Vagina (tissue), 2 donors: ENCODE measurements around the gene DNAI2. TPM values are rescaled to one million over a fixed set of nuclear protein-coding genes. Genes with fewer than 3 reads are reported as not detected.

ENCODE experiments used
- DNase-seq, 2 donors: peaks; one replicate each; pipeline ENCODE4 v3.0.0-alpha.2; 2017; ENCODE audit errors: extremely low spot score in 2 of 2
- H3K27ac ChIP-seq: fragments of 200-600 bp; sonication (generic); one replicate; pipeline ENCODE4 v1.5.1; 2019
- H3K27me3 ChIP-seq: fragments of 200-600 bp; sonication (generic); one replicate; pipeline ENCODE4 v1.5.1; 2019
- H3K36me3 ChIP-seq, 2 donors: fragments of 200-600 bp; sonication (generic); one replicate each; pipeline ENCODE4 v1.5.1; 2017 to 2019
- H3K4me1 ChIP-seq: fragments of 200-600 bp; sonication (generic); one replicate; pipeline ENCODE4 v1.5.1; 2019
- H3K4me3 ChIP-seq, 2 donors: fragments of 200-600 bp; sonication (generic); 1 replicate in 1 of 2; 2 replicates in 1 of 2; pipeline ENCODE4 v1.5.1; 2016 to 2019
- H3K9me3 ChIP-seq: fragments of 200-600 bp; sonication (generic); one replicate; pipeline ENCODE4 v1.5.1; 2019
- POLR2A ChIP-seq, 2 donors: fragments of 450-650 bp; IDR thresholded peaks; one replicate each; pipeline ENCODE4 v1.6.1; 2017; ENCODE audit warnings: antibody characterized with exemption in 2 of 2, mild to moderate bottlenecking in 2 of 2, moderate library complexity in 2 of 2
- POLR2AphosphoS5 ChIP-seq, 2 donors: sonication (generic); formaldehyde crosslinking; IDR thresholded peaks; one replicate each; pipeline ENCODE4 v1.9.0; 2017; ENCODE audit warnings: antibody characterized with exemption in 2 of 2, mild to moderate bottlenecking in 2 of 2, low read depth in 1 of 2; ENCODE audit not compliant: insufficient read depth in 1 of 2
- intact Hi-C: fragments of 100-400 bp; cut with DNase I; formaldehyde crosslinking; loops from one replicate; pipeline ENCODE4 v1.15.1; 2023
- total RNA-seq: library from RNA; depleted of rRNA; stranded (reverse); fragments of >200 nt; gene quantifications from one replicate; pipeline ENCODE4 v1.2.3, GENCODE V29; 2016
- TF ChIP-seq, protein P1 (sequence below), 3 experiments: fragments of 450-650 bp in 2 of 3; fragments of 200-600 bp in 1 of 3; sonication (generic) in 1 of 3; IDR thresholded peaks; one replicate each; pipeline ENCODE4 v1.5.1; 2017 to 2019; ENCODE audit warnings: antibody characterized with exemption in 3 of 3, mild to moderate bottlenecking in 2 of 3, moderate library complexity in 2 of 3

Gene DNAI2
- total RNA-seq, 1 donor from 2014 or later = not detected

DNA sequence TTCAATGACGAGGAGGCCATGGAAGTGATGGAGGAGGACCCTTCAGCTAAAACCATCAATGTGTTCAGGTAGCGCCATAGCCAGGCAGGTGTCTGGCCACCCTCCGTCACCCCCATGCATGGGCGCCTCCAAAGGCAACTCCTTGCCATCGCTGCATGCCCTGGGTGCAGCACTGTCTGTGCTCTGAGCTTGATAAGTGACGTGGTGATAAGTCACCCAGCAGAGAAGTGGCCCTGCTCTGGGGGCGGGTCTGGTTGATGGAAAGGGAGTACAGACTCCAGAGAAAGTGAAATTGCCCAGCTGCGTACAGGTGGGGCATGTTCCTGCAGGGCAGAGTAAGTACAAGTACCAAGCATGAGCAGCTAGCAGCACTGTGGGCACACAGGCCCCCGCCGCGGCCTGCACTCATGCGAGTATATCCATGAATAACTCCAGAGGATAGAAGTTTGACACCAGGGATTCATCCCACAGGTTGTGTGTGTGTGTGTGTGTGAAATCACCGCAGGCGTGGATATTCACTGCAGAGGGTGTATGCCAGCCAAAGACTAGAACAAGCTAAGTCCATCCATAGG lies 13.1 kb downstream of the DNAI2 start:
- Histone ChIP-seq H3K4me1 (no peaks in the 10 kb centered on the region), H3K9me3 (no peaks in the 10 kb centered on the region), H3K27ac (no peak overlapping the region), H3K36me3 (no peaks in the 10 kb centered on the region), H3K4me3 (no peak overlapping the region), H3K27me3 (no peaks in the 10 kb centered on the region)
- TF ChIP-seq POLR2A (IDR thresholded peaks at IDR 0.05) = no peak
- no peak for TF ChIP-seq POLR2AphosphoS5 (IDR thresholded peaks at IDR 0.05; ENCODE audit: insufficient read depth in 1 of 2, low read depth in 1 of 2)
- TF ChIP-seq, protein P1, sequence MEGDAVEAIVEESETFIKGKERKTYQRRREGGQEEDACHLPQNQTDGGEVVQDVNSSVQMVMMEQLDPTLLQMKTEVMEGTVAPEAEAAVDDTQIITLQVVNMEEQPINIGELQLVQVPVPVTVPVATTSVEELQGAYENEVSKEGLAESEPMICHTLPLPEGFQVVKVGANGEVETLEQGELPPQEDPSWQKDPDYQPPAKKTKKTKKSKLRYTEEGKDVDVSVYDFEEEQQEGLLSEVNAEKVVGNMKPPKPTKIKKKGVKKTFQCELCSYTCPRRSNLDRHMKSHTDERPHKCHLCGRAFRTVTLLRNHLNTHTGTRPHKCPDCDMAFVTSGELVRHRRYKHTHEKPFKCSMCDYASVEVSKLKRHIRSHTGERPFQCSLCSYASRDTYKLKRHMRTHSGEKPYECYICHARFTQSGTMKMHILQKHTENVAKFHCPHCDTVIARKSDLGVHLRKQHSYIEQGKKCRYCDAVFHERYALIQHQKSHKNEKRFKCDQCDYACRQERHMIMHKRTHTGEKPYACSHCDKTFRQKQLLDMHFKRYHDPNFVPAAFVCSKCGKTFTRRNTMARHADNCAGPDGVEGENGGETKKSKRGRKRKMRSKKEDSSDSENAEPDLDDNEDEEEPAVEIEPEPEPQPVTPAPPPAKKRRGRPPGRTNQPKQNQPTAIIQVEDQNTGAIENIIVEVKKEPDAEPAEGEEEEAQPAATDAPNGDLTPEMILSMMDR (IDR thresholded peaks at IDR 0.05) = no peak
- DNase-seq = no peak
- intact Hi-C loops = loop anchor here (5.0 kb wide), 1 partner anchor 75 kb away; the partner anchor contains the start of gene TTYH2

DNA sequence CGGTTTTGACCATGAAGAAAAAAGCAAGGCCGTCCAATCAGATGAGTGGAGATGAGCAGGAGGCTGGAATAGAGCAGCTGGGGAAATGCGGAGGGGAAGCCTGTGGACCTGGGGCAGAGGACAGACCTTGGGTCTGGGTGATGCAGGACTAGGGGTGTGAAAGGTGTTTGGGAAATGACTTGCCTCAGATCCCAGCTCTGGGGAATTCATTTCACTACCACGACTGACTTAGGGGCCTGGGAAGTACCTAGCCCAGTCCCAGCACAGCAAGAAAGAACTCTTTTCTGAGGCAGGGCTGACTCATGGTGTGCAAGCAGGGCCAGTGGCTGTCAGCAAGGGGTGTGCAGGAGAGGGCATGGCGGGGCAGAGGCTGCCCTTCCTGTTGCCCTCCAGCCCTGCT lies 14.8 kb downstream of the DNAI2 start:
- no peak for TF ChIP-seq POLR2A (IDR thresholded peaks at IDR 0.05)
- TF ChIP-seq, protein P1 (IDR thresholded peaks at IDR 0.05) = no peak
- no peak for TF ChIP-seq POLR2AphosphoS5 (IDR thresholded peaks at IDR 0.05; ENCODE audit: insufficient read depth in 1 of 2, low read depth in 1 of 2)
- no peaks in the 10 kb centered on the region for H3K4me1 ChIP-seq
- no peaks in the 10 kb centered on the region for H3K27me3 ChIP-seq
- no peak overlapping the region for H3K27ac ChIP-seq
- no peak for DNase-seq
- H3K36me3 ChIP-seq = no peaks in the 10 kb centered on the region
- H3K4me3 ChIP-seq = no peak overlapping the region
- no peaks in the 10 kb centered on the region for H3K9me3 ChIP-seq
- intact Hi-C loops = loop anchor here (5.0 kb wide), 1 partner anchor 76 kb away; the partner anchor contains the start of gene TTYH2

DNA sequence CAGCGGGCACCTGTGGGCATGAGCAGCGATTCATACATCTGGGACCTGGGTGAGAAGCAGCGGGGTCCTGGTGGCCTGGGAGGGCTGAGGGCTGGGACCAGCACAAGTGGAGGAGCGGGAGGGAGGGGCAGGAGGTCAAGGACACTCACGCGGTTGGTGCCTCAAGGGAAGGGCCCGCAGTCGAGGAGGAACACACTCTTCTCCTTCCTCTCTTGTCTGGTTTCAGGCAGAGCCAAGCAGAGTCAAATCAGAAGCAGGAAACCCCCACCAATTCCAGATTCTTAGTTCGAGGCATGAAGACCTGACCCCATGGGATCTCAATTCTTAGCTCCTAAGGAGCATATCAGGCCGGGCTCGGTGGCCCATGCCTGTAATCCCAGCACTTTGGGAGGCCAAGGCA lies 15.7 kb downstream of the DNAI2 start:
- DNase-seq = no peak
- no peaks in the 10 kb centered on the region for H3K9me3 ChIP-seq
- H3K4me3 ChIP-seq = no peak overlapping the region
- no peak overlapping the region for H3K27ac ChIP-seq
- H3K27me3 ChIP-seq = no peaks in the 10 kb centered on the region
- intact Hi-C loops = loop anchor here (5.0 kb wide), 1 partner anchor 77 kb away; the partner anchor contains the start of gene TTYH2
- TF ChIP-seq, protein P1 (IDR thresholded peaks at IDR 0.05) = no peak
- TF ChIP-seq POLR2AphosphoS5 (IDR thresholded peaks at IDR 0.05; ENCODE audit: insufficient read depth in 1 of 2, low read depth in 1 of 2) (no peak), POLR2A (IDR thresholded peaks at IDR 0.05) (no peak)
- no peaks in the 10 kb centered on the region for H3K4me1 ChIP-seq
- no peaks in the 10 kb centered on the region for H3K36me3 ChIP-seq

DNA sequence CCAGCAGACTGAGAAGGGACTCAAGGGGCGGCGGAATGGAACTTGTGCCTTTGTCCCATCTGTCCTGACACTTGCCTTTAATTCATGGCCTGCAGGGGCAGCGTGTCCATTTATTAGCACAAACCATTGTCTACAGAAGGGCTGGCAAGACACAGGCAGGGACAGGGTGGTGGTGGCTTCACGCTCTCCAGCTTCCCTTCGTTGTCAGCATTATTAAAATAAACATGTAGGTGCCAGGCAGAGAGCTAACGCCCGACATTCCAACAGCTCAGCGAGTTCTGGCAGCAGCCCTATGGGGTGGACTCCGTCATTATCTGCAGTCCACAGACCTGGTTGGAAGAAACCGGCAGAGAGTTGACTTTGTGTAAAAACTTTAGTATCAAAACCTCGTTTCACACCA lies 16.3 kb downstream of the DNAI2 start:
- no peak for DNase-seq
- H3K4me1 ChIP-seq = no peaks in the 10 kb centered on the region
- no peak overlapping the region for H3K4me3 ChIP-seq
- H3K27me3 ChIP-seq = no peaks in the 10 kb centered on the region
- TF ChIP-seq POLR2AphosphoS5 (IDR thresholded peaks at IDR 0.05; ENCODE audit: insufficient read depth in 1 of 2, low read depth in 1 of 2) (no peak), POLR2A (IDR thresholded peaks at IDR 0.05) (no peak)
- TF ChIP-seq, protein P1 (IDR thresholded peaks at IDR 0.05) = no peak
- no peaks in the 10 kb centered on the region for H3K9me3 ChIP-seq
- intact Hi-C loops = no loop called here
- H3K36me3 ChIP-seq = no peaks in the 10 kb centered on the region
- H3K27ac ChIP-seq = no peak overlapping the region

DNA sequence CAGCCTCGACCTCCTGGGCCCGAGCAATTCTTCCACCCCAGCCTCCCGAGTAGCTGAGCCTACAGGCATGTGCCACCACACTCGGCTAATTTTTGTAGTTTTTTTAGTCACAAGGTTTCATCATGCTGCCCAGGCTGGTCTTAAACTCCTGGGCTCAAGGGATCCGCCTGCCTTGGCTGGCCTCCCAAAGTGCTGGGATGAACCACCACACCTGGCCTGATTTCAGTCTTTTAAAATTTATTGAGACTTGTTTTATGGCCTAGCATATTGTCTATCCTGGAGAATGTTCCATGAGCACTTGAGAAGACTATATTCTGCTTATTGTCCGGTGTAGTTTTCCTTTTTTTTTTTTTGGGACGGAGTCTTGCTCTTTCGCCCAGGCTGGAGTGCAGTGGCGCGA lies 18.5 kb downstream of the DNAI2 start:
- Histone ChIP-seq H3K27ac (no peak overlapping the region), H3K36me3 (no peaks in the 10 kb centered on the region), H3K9me3 (no peaks in the 10 kb centered on the region), H3K27me3 (no peaks in the 10 kb centered on the region), H3K4me1 (no peaks in the 10 kb centered on the region), H3K4me3 (no peak overlapping the region)
- DNase-seq = no peak
- intact Hi-C loops = no loop called here
- no peak for TF ChIP-seq POLR2A (IDR thresholded peaks at IDR 0.05)
- TF ChIP-seq, protein P1 (IDR thresholded peaks at IDR 0.05) = no peak
- TF ChIP-seq POLR2AphosphoS5 (IDR thresholded peaks at IDR 0.05; ENCODE audit: insufficient read depth in 1 of 2, low read depth in 1 of 2) = no peak
